SK-N-SH (cell line): ENCODE data around the gene ITPRID2. TPM values are rescaled to one million over a fixed set of nuclear protein-coding genes. Genes with fewer than 3 reads are reported as not detected.

Experiments
- CTCF ChIA-PET: fragments of 300-600, 350-600 bp; formaldehyde crosslinking; extraction: SDS; loops from one replicate; lab custom pipeline; 2021; lab: Yijun Ruan, JAX
- POLR2A ChIA-PET: fragments of 350-600 bp; sonication (Branson Sonifier 250); formaldehyde crosslinking; extraction: SDS; loops from one replicate; lab custom pipeline; 2020; ENCODE audit warnings: antibody characterized with exemption, inconsistent platforms; lab: Yijun Ruan, JAX
- DNase-seq: peaks from one replicate; pipeline ENCODE4 v3.0.0; 2012
- H2AFZ ChIP-seq: fragments of 200-600 bp; sonication (generic); 2 replicates; pipeline ENCODE4 v1.8.1; 2016; ENCODE audit warnings: antibody characterized with exemption, mild to moderate bottlenecking, low read depth
- H3F3A ChIP-seq: fragments of 200-600 bp; sonication (generic); replicated peaks from 2 replicates; pipeline ENCODE3; 2016; ENCODE audit warnings: antibody characterized with exemption, mild to moderate bottlenecking; ENCODE audit not compliant: insufficient read depth
- H3K27ac ChIP-seq, 2 experiments: fragments of 200-500 bp in 1 of 2; fragments of 200-600 bp in 1 of 2; sonication (Bioruptor generic) in 1 of 2; sonication (generic), shearing (Covaris generic) in 1 of 2; 2 replicates each; pipeline versions ENCODE4 v1.5.1 to v1.6.1; 2014 to 2016; ENCODE audit warnings: low read depth in 2 of 2, inconsistent platforms in 1 of 2, low read length in 1 of 2, mild to moderate bottlenecking in 1 of 2, mixed read lengths in 1 of 2
- H3K27me3 ChIP-seq: fragments of 200-600 bp; sonication (generic), shearing (Covaris generic); 2 replicates; pipeline ENCODE4 v1.6.1; 2016; ENCODE audit warnings: mixed run types; ENCODE audit not compliant: insufficient read depth
- H3K36me3 ChIP-seq, 2 experiments: fragments of 200-500 bp in 1 of 2; fragments of 200-600 bp in 1 of 2; sonication (Bioruptor generic) in 1 of 2; sonication (generic) in 1 of 2; replicated peaks in 1 of 2; 2 replicates each; pipeline versions ENCODE3 to v1.5.1; 2014 to 2016; ENCODE audit warnings: low read length in 1 of 2, mild to moderate bottlenecking in 1 of 2; ENCODE audit not compliant: insufficient read depth in 2 of 2, control insufficient read depth in 1 of 2
- H3K4me1 ChIP-seq, 2 experiments: fragments of 200-500 bp in 1 of 2; fragments of 200-600 bp in 1 of 2; sonication (Bioruptor generic) in 1 of 2; sonication (generic), shearing (Covaris generic) in 1 of 2; 2 replicates each; pipeline versions ENCODE4 v1.5.1 to v1.6.1; 2014 to 2016; ENCODE audit warnings: low read depth in 1 of 2, low read length in 1 of 2, mixed run types in 1 of 2; ENCODE audit not compliant: insufficient read depth in 2 of 2, control insufficient read depth in 1 of 2
- H3K4me2 ChIP-seq: fragments of 200-600 bp; sonication (generic), shearing (Covaris generic); 2 replicates; pipeline ENCODE4 v1.6.1; 2017; ENCODE audit warnings: mixed run types
- H3K4me3 ChIP-seq, 2 experiments: fragments of 200-500 bp in 1 of 2; fragments of 200-600 bp in 1 of 2; sonication (Bioruptor generic) in 1 of 2; sonication (generic), shearing (Covaris generic) in 1 of 2; 2 replicates each; pipeline versions ENCODE4 v1.5.1 to v1.8.1; 2014 to 2016; ENCODE audit warnings: low read depth in 2 of 2, inconsistent platforms in 1 of 2, low read length in 1 of 2, mild to moderate bottlenecking in 1 of 2, mixed read lengths in 1 of 2, moderate library complexity in 1 of 2
- H3K79me2 ChIP-seq: fragments of 200-600 bp; sonication (generic); 2 replicates; pipeline ENCODE4 v1.8.1; 2017; ENCODE audit warnings: mild to moderate bottlenecking; ENCODE audit not compliant: insufficient read depth
- H3K9ac ChIP-seq: fragments of 200-600 bp; sonication (generic); 2 replicates; pipeline ENCODE4 v1.6.1; 2017; ENCODE audit warnings: mixed run types
- H3K9me2 ChIP-seq: fragments of 200-600 bp; sonication (generic); 2 replicates; pipeline ENCODE4 v1.6.1; 2017; ENCODE audit warnings: mixed run types
- H3K9me3 ChIP-seq: fragments of 200-600 bp; sonication (generic); 2 replicates; pipeline ENCODE4 v1.6.1; 2017; ENCODE audit warnings: mixed run types, mild to moderate bottlenecking, moderate library complexity
- H4K20me1 ChIP-seq: fragments of 200-600 bp; sonication (generic); 2 replicates; pipeline ENCODE4 v1.6.1; 2017; ENCODE audit warnings: mild to moderate bottlenecking, mixed run types; ENCODE audit not compliant: insufficient read depth
- CHD2 ChIP-seq: fragments of 150-350 bp; IDR thresholded peaks from 2 replicates; pipeline ENCODE4 v1.6.1; 2018; ENCODE audit warnings: low read length; ENCODE audit not compliant: partially characterized antibody
- EZH2phosphoT487 ChIP-seq: fragments of 200-600 bp; sonication (generic); IDR thresholded peaks from 2 replicates; pipeline ENCODE4 v1.6.1; 2017; ENCODE audit warnings: low read depth, mixed run types, mild to moderate bottlenecking, antibody characterized with exemption, moderate library complexity, borderline replicate concordance
- FOXJ3 ChIP-seq: sonication (generic); formaldehyde crosslinking; IDR thresholded peaks from 2 replicates; pipeline ENCODE4 v1.5.1; 2020; ENCODE audit warnings: mild to moderate bottlenecking, missing genetic modification reagents
- GATA2 ChIP-seq: sonication (generic); formaldehyde crosslinking; IDR thresholded peaks from 2 replicates; pipeline ENCODE4 v1.5.0; 2020; ENCODE audit warnings: mild to moderate bottlenecking, missing genetic modification reagents
- JUND ChIP-seq: IDR thresholded peaks from 2 replicates; pipeline ENCODE4 v1.4.0; 2012
- NFIC ChIP-seq: IDR thresholded peaks from 2 replicates; pipeline ENCODE4 v1.4.0; 2012; ENCODE audit warnings: borderline replicate concordance
- NRF1 ChIP-seq: IDR thresholded peaks from 2 replicates; pipeline ENCODE4 v1.6.1; 2012; ENCODE audit warnings: low read depth, mild to moderate bottlenecking, low read length
- POLR2AphosphoS5 ChIP-seq: IDR thresholded peaks from 2 replicates; pipeline ENCODE4 v1.6.1; 2012; ENCODE audit warnings: low read depth, low read length
- RCOR1 ChIP-seq: fragments of 150-350 bp; IDR thresholded peaks from 2 replicates; pipeline ENCODE4 v1.6.1; 2017; ENCODE audit warnings: antibody characterized with exemption, low read length
- REST ChIP-seq: IDR thresholded peaks from 2 replicates; pipeline ENCODE4 v1.6.1; 2012; ENCODE audit warnings: mild to moderate bottlenecking, low read depth, low read length, moderate library complexity
- RXRA ChIP-seq: IDR thresholded peaks from 2 replicates; pipeline ENCODE4 v1.4.0; 2012; ENCODE audit warnings: low read depth, mild to moderate bottlenecking, borderline replicate concordance
- SIN3A ChIP-seq: IDR thresholded peaks from 2 replicates; pipeline ENCODE4 v1.6.1; 2012; ENCODE audit warnings: low read depth, mild to moderate bottlenecking, low read length, moderate library complexity, borderline replicate concordance
- SMC3 ChIP-seq: IDR thresholded peaks from 2 replicates; pipeline ENCODE4 v1.6.1; 2012; ENCODE audit warnings: low read depth, low read length, improper control_type of control experiment
- TAF1 ChIP-seq: IDR thresholded peaks from 2 replicates; pipeline ENCODE4 v1.6.1; 2012; ENCODE audit warnings: low read depth, mild to moderate bottlenecking, low read length, moderate library complexity, borderline replicate concordance
- TEAD4 ChIP-seq: IDR thresholded peaks from 2 replicates; pipeline ENCODE4 v1.4.0; 2012; ENCODE audit warnings: mild to moderate bottlenecking, borderline replicate concordance; ENCODE audit not compliant: insufficient read depth
- USF1 ChIP-seq: IDR thresholded peaks from 2 replicates; pipeline ENCODE4 v1.4.0; 2012; ENCODE audit warnings: low read depth, borderline replicate concordance
- ZBTB33 ChIP-seq: IDR thresholded peaks from 2 replicates; pipeline ENCODE4 v1.4.0; 2012; ENCODE audit warnings: low read depth, borderline replicate concordance
- WGBS: methylation state at CpG from one replicate; pipeline ENCODE4 v1.1.6; 2017; ENCODE audit warnings: low lambda C conversion rate; 5-methylcytosine and 5-hydroxymethylcytosine counted together
- polyA plus RNA-seq, 3 experiments: library from polyadenylated mRNA; depleted of rRNA; stranded (reverse); fragments of >200 nt; gene quantifications; 2 replicates each; pipeline ENCODE4 v1.2.3, GENCODE V29; 2012

The ITPRID2 gene
- polyA plus RNA-seq (2012; rRNA removed), result 41.9 and 53.1 TPM in 2 replicates
- polyA plus RNA-seq (2012; cell fraction: cytosol; rRNA removed), result 47.6 and 51.2 TPM in 2 replicates
- polyA plus RNA-seq (2012; cell fraction: nucleus; rRNA removed), result 76.3 and 107 TPM in 2 replicates

GRCh38 chr2:181891258-181891965 is at the start of gene ITPRID2:
ITPRID2 (plus strand) TSS chr2:181891730; CDS start chr2:181892067, 337 bp downstream.
- peak within 1 kb of the TSS; percentile 88 for H3K9ac ChIP-seq
- peaks cover 8% of the 10 kb centered on the region for H3F3A ChIP-seq
- 5% methylated on average over 14 of the region's 58 CpGs for WGBS
- POLR2A ChIA-PET, result no interaction called here
- H3K9me2 ChIP-seq, result no peaks in the 10 kb centered on the region
- H2AFZ ChIP-seq, result peak within 1 kb of the TSS; percentile 99
- H3K79me2 ChIP-seq, result peaks cover 45% of the 10 kb centered on the region
- CTCF ChIA-PET, result interaction anchor here (0.7 to 3.1 kb wide), 8 partner anchors 12 to 787 kb away, joined by 3 to 10 read pairs (median 4); no protein-coding TSS in a partner anchor
- H3K27me3 ChIP-seq, result no peaks in the 10 kb centered on the region
- peak within 1 kb of the TSS; percentile 82 to 96 for H3K27ac ChIP-seq
- peak within 1 kb of the TSS; percentile 79 to 93 for H3K4me3 ChIP-seq
- H3K36me3 ChIP-seq, result peaks cover 17 to 35% of the 10 kb centered on the region in 2 experiments
- peak within 1 kb of the TSS; percentile 82 for H3K4me2 ChIP-seq
- TF ChIP-seq FOXJ3 (CRISPR knock-in tag), result no peak
- peak; percentile 54 for TF ChIP-seq NRF1
- peaks cover 5 to 10% of the 10 kb centered on the region in 2 experiments; a peak in 2 of 4 replicates for H3K4me1 ChIP-seq
- peaks cover 9% of the 10 kb centered on the region; the same call in 1 of the 2 replicates for H4K20me1 ChIP-seq
- H3K9me3 ChIP-seq, result no peaks in the 10 kb centered on the region
- DNase-seq, result peak; percentile 98

- no peaks in the 10 kb centered on the region for H3K9me3 ChIP-seq
- H4K20me1 ChIP-seq, result no peaks in the 10 kb centered on the region
- H2AFZ ChIP-seq, result no peak overlapping the region
- H3K27me3 ChIP-seq, result no peaks in the 10 kb centered on the region
- 100% methylated on average over 1 of the region's 1 CpG for WGBS
- TF ChIP-seq REST, result no peak
- no peak for TF ChIP-seq RCOR1
- no peak for TF ChIP-seq RXRA
- no peak for TF ChIP-seq TAF1
- TF ChIP-seq FOXJ3 (CRISPR knock-in tag), result no peak
- TF ChIP-seq SIN3A, result no peak
- TF ChIP-seq USF1, result no peak
- TF ChIP-seq SMC3, result no peak
- TF ChIP-seq TEAD4, result no peak
- no peak for TF ChIP-seq POLR2AphosphoS5
- TF ChIP-seq ZBTB33, result no peak
- TF ChIP-seq JUND, result no peak
- no peak for TF ChIP-seq CHD2
- no peak for TF ChIP-seq NFIC
- no peak for TF ChIP-seq NRF1
- TF ChIP-seq GATA2 (CRISPR knock-in tag), result no peak
- no peak for TF ChIP-seq EZH2phosphoT487
- no peaks in the 10 kb centered on the region for H3F3A ChIP-seq
- H3K36me3 ChIP-seq, result no peaks in the 10 kb centered on the region
- no peaks in the 10 kb centered on the region for H3K79me2 ChIP-seq
- no peak overlapping the region for H3K4me2 ChIP-seq
- H3K4me3 ChIP-seq, result no peak overlapping the region
- no peak for DNase-seq
- H3K27ac ChIP-seq, result no peak overlapping the region
- H3K9ac ChIP-seq, result no peak overlapping the region
- ChIA-PET POLR2A (no interaction called here), CTCF (no interaction called here)
- no peaks in the 10 kb centered on the region for H3K9me2 ChIP-seq
- H3K4me1 ChIP-seq, result peaks cover 0 to 5% of the 10 kb centered on the region in 2 experiments; a peak in 2 of 4 replicates
Observed at GRCh38 chr2:181844551-181845290, 46.8 kb upstream of the ITPRID2 start.
